ENCODE data around the gene IKBKG.
A peak's percentile ranks its signal among the peaks of the same experiment; 100 is the strongest.
"Not testable (repeated sequence)": the region's sequence is repeated elsewhere in the genome, so short reads cannot be mapped to it uniquely, and the experiment has no call there.

The IKBKG gene

DNA sequence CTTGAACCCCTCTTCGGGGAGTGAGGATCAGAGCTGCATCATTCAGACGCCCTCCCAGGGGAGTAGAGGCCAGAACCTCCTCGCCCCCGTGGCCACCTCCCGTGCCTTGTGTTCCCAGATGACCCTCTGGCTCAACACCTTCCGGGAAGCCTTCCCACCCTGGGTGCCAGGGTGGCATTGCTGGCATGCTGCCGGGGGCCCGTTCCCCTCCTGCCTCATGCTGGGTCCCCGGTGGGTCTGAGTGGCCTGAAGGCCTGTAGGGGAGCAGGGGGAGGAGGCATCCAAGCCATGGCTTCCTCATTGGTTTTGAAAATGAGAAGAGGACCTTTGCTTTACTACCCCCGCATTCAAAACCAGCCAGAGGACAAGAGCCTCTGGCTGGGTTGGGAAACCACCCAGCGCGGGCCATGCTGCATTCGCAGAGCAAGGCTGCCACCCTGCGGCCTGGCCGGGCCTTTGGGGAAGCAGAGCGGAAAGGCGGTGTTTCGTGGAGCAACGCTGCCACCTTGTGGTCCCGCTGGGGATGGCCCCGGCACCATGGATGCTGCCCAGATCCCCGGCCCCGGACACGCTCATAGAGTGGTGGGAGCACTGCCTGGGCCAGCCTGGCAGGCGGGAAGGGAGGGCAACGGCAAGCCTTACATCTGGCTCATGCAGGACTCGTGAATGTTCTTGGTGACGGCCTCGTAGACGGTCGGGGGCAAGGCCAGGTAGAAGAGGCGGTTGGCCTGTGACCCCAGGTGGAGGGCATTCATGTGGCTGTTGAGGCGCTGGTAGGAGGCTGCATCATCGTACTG, 12.7 kb upstream of the IKBKG start:
- DNase-seq (ENCODE audit: low spot score), result peak; percentile 57
- TF ChIP-seq, protein P1, sequence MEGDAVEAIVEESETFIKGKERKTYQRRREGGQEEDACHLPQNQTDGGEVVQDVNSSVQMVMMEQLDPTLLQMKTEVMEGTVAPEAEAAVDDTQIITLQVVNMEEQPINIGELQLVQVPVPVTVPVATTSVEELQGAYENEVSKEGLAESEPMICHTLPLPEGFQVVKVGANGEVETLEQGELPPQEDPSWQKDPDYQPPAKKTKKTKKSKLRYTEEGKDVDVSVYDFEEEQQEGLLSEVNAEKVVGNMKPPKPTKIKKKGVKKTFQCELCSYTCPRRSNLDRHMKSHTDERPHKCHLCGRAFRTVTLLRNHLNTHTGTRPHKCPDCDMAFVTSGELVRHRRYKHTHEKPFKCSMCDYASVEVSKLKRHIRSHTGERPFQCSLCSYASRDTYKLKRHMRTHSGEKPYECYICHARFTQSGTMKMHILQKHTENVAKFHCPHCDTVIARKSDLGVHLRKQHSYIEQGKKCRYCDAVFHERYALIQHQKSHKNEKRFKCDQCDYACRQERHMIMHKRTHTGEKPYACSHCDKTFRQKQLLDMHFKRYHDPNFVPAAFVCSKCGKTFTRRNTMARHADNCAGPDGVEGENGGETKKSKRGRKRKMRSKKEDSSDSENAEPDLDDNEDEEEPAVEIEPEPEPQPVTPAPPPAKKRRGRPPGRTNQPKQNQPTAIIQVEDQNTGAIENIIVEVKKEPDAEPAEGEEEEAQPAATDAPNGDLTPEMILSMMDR (conservative IDR thresholded peaks at IDR 0.05; ENCODE audit: low read depth), result peak; percentile 87
- POLR2A ChIA-PET (ENCODE audit: low non-redundant PET), result no interaction called here
- H3K27ac ChIP-seq, result peak overlapping the region; percentile 43
- CTCF ChIA-PET, result interaction anchor here (0.8 to 2.5 kb wide), 3 partner anchors 71 to 161 kb away, joined by 3 to 11 read pairs (median 3); partner anchors contain the start of gene FLNA

DNA sequence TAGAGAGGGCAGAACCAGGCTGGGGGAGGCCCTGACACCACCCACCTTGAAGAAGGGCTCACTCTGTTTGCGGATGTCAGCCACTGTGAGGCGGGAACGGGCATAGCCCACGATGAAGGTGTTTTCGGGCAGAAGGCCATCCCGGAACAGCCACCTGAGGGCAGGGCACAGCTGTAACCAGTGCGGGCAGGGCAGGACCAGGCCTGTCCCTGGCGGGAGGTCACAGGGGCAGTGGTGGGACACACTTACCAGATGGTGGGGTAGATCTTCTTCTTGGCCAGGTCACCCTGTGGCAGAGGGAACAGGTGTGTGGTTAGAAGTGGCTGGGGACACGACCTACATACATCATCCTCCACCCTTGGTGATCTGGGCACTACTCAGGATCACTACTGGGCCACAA, 11.5 kb upstream of the IKBKG start:
- ChIA-PET POLR2A (ENCODE audit: low non-redundant PET) (no interaction called here), CTCF (interaction anchor here (0.6 to 2.5 kb wide), 2 partner anchors 93 to 162 kb away, joined by 6 to 11 read pairs; partner anchors contain the start of gene FLNA)
- TF ChIP-seq, protein P1 (conservative IDR thresholded peaks at IDR 0.05; ENCODE audit: low read depth), result no peak
- peak overlapping the region; percentile 43 for H3K27ac ChIP-seq
- no peak for DNase-seq (ENCODE audit: low spot score)

DNA sequence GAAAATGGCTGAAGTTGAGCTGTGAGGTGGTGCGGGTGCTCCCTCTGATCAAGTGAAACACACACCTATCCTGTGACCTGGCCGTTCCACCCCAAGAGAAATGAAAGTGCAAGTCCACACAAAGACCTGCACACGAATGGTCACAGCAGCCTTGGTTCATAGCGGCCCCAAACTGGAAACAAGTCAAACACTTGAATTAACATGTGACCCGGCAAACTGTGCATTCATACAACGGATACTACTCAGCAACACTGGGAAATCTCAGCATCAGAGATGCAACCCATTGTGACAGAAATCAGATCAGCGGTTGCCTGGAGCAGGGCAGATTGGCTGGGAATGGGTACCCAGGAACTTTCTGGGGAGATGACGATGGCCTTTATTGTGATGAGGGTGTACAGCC, 8.3 kb upstream of the IKBKG start:
- peak overlapping the region; percentile 96; the same call in 1 of the 2 replicates for H3K27ac ChIP-seq
- DNase-seq (ENCODE audit: low spot score), result no peak
- POLR2A ChIA-PET (ENCODE audit: low non-redundant PET), result no interaction called here
- CTCF ChIA-PET, result no interaction called here
- TF ChIP-seq, protein P1 (conservative IDR thresholded peaks at IDR 0.05; ENCODE audit: low read depth), result no peak

DNA sequence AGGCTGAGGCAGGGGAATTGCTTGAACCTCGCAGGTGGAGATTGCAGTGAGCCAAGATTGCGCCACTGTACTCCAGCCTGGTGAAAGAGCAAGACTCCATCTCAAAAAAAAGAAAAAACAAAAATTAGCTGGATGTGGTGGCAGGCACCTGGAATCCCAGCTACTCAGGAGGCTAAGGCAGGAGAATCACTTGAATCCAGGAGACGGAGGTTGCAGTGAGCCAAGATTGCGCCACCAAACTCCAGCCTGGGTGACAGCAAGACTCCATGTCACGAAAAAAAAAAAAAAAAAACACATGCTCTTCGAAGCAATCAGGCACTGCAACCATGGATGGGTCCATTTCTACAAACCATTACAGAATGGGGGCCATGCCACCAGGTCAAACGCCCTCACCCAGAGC, 7.1 kb upstream of the IKBKG start:
- CTCF ChIA-PET, result interaction anchor here (1.3 to 3.1 kb wide), 2 partner anchors 13 to 167 kb away, joined by 3 to 12 read pairs; no protein-coding TSS in a partner anchor
- peak overlapping the region; percentile 96 for H3K27ac ChIP-seq
- POLR2A ChIA-PET (ENCODE audit: low non-redundant PET); DNase-seq (ENCODE audit: low spot score): not testable (repeated sequence)

DNA sequence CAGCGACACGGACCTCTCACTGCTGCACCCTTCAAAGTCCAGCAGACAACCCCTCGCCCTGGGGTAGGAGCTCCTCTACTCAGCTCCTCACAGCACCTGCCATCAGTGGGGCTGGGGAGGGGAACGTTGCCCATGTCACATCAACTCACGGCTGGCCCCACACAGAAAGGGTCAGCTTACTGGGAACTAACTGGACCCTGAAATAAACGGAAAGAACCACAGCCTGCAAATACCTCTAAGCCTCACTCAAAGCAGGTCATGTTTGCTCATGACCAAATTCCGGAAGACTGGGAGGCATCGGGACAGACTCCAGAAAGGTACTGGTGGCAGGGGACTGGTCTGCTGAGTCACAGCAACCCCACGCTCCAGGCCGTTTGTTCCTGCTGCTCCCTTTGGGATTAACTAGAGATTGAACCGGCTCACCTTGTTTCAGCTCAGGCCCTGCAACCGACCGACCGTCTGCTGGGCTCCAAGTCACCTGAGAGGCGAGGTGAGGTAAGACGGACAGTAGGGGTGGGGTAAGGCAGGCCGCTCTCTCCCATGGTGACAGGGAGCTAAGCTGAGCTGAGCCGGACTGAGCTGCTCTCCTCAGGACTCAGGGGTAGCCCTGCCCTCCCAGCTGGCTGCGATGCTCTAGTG, 6.4 kb upstream of the IKBKG start:
- TF ChIP-seq, protein P1 (conservative IDR thresholded peaks at IDR 0.05; ENCODE audit: low read depth), result no peak
- peak; percentile 30 for DNase-seq (ENCODE audit: low spot score)
- peak overlapping the region; percentile 96 for H3K27ac ChIP-seq
- ChIA-PET CTCF (interaction anchor here (1.3 to 3.1 kb wide), 2 partner anchors 14 to 168 kb away, joined by 3 to 12 read pairs; no protein-coding TSS in a partner anchor), POLR2A (ENCODE audit: low non-redundant PET) (no interaction called here)

DNA sequence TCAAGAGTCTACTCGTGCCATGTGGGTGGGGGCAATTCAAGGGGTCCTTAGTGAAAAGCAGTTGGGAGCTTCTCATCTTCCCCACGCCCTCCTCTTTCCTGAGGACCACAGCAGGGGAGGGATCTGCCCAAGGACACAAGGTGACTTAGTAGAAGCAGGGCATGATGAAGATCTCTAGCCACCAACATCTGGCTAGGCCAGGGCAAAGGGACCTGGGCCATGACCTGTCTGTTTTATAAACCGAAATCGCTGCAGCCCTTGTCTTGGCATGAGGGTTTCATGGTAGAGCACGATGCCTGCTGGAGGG, 5.9 kb upstream of the IKBKG start:
- no peak for DNase-seq (ENCODE audit: low spot score)
- ChIA-PET POLR2A (ENCODE audit: low non-redundant PET) (no interaction called here), CTCF (interaction anchor here (1.1 to 3.1 kb wide), 3 partner anchors 15 to 168 kb away, joined by 3 to 12 read pairs (median 3); no protein-coding TSS in a partner anchor)
- TF ChIP-seq, protein P1 (conservative IDR thresholded peaks at IDR 0.05; ENCODE audit: low read depth), result no peak
- peak overlapping the region; percentile 96 for H3K27ac ChIP-seq
